Left lung (tissue), 10 donors: ENCODE measurements around the gene SLC25A48. TPM values are rescaled to one million over a fixed set of nuclear protein-coding genes. Genes with fewer than 3 reads are reported as not detected.

Source experiments
- ATAC-seq: fragments of 200-7000 bp; cut with Tn5 transposase; one replicate; pipeline ENCODE4 v1.9.1; 2020; ENCODE audit warnings: moderate library complexity
- DNase-seq, 4 donors: peaks; one replicate each; pipeline ENCODE4 v3.0.0-alpha.2; 2013 to 2020
- H3K27ac ChIP-seq, 2 donors: fragments of 200-600 bp; sonication (generic) in 1 of 2; one replicate each; pipeline versions ENCODE4 v1.5.0 to v1.8.0; 2020 to 2021
- H3K27me3 ChIP-seq, 2 donors: fragments of 200-600 bp; sonication (generic) in 1 of 2; one replicate each; pipeline versions ENCODE4 v1.5.0 to v1.8.0; 2020 to 2021
- H3K36me3 ChIP-seq, 2 donors: fragments of 200-600 bp; sonication (generic) in 1 of 2; one replicate each; pipeline versions ENCODE4 v1.5.0 to v1.8.0; 2020 to 2021
- H3K4me1 ChIP-seq, 2 donors: fragments of 200-600 bp; one replicate each; pipeline ENCODE4 v1.8.0; 2021
- H3K4me3 ChIP-seq, 2 donors: fragments of 200-600 bp; sonication (generic) in 1 of 2; one replicate each; pipeline versions ENCODE4 v1.5.0 to v1.8.0; 2020 to 2021; ENCODE audit warnings: mild to moderate bottlenecking in 1 of 2
- H3K9me3 ChIP-seq, 2 donors: fragments of 200-600 bp; sonication (generic) in 1 of 2; one replicate each; pipeline versions ENCODE4 v1.5.0 to v1.8.0; 2020 to 2021
- CTCF ChIP-seq, 2 donors: fragments of 200-600 bp; sonication (generic) in 1 of 2; IDR thresholded peaks; one replicate each; pipeline versions ENCODE4 v1.5.0 to v1.8.0; 2021; ENCODE audit warnings: antibody characterized with exemption in 2 of 2
- intact Hi-C, 2 donors: fragments of 100-400 bp; cut with DNase I; formaldehyde crosslinking; loops; one replicate each; pipeline versions ENCODE4 v1.11.2 to v1.14.2; 2022
- polyA plus RNA-seq, 6 donors: library from polyadenylated mRNA; unstranded; fragments of 120-200 nt; gene quantifications; one replicate each; pipeline ENCODE4 v1.2.1, GENCODE V29; 2013; ENCODE audit not compliant: insufficient read length in 6 of 6
- total RNA-seq, 2 donors: library from RNA; stranded (reverse); fragmentation: NEBNext Ultra II Directional; extraction: Animal tissue kit (Norgen Biotek cat#: 25700); gene quantifications; one replicate each; pipeline ENCODE4 v1.2.1, GENCODE V29; 2021
- donor health status: DM: no; HTN: yes; CAD: no.
- donor health status: DM: no; HTN: no; CAD: no.

The SLC25A48 gene
- total and polyA plus RNA-seq, 8 donors: 0.64 to 1.7 (median 1.0) TPM; not detected in 1

GRCh38 chr5:135822286-135822685 is 12.2 kb upstream of the SLC25A48 start:
- H3K4me1 ChIP-seq: no peaks in the 10 kb centered on the region
- no peaks in the 10 kb centered on the region for H3K9me3 ChIP-seq
- H3K27ac ChIP-seq: no peak overlapping the region
- DNase-seq (no peak), ATAC-seq (no peak)
- H3K4me3 ChIP-seq: no peak overlapping the region
- no peaks in the 10 kb centered on the region for H3K27me3 ChIP-seq
- intact Hi-C loops: no loop called here
- no peak for TF ChIP-seq CTCF (IDR thresholded peaks at IDR 0.05)
- H3K36me3 ChIP-seq: no peaks in the 10 kb centered on the region

- TF ChIP-seq CTCF (IDR thresholded peaks at IDR 0.05): no peak
- Histone ChIP-seq H3K4me1 (no peaks in the 10 kb centered on the region), H3K9me3 (no peaks in the 10 kb centered on the region), H3K36me3 (no peaks in the 10 kb centered on the region), H3K4me3 (no peak overlapping the region), H3K27ac (no peak overlapping the region), H3K27me3 (no peaks in the 10 kb centered on the region)
- intact Hi-C loops: no loop called here
- no peak for DNase-seq
- no peak for ATAC-seq
Observed at GRCh38 chr5:135822959-135823358, 11.5 kb upstream of the SLC25A48 start.

GRCh38 chr5:135823881-135824280 is 10.6 kb upstream of the SLC25A48 start:
- TF ChIP-seq CTCF (IDR thresholded peaks at IDR 0.05): no peak
- Histone ChIP-seq H3K27ac (no peak overlapping the region), H3K27me3 (no peaks in the 10 kb centered on the region), H3K36me3 (no peaks in the 10 kb centered on the region), H3K4me3 (no peak overlapping the region), H3K4me1 (no peaks in the 10 kb centered on the region), H3K9me3 (no peaks in the 10 kb centered on the region)
- no peak for DNase-seq
- intact Hi-C loops: no loop called here
- ATAC-seq: no peak

GRCh38 chr5:135824541-135825041 is 9.9 kb upstream of the SLC25A48 start:
- no peak for TF ChIP-seq CTCF (IDR thresholded peaks at IDR 0.05)
- intact Hi-C loops: loop anchor here in 1 of 2 donors (5.0 kb wide), 1 partner anchor 257 kb away; no protein-coding TSS in a partner anchor
- no peaks in the 10 kb centered on the region for H3K4me1 ChIP-seq
- no peak for ATAC-seq
- H3K36me3 ChIP-seq: no peaks in the 10 kb centered on the region
- DNase-seq: no peak
- H3K9me3 ChIP-seq: no peaks in the 10 kb centered on the region
- no peak overlapping the region for H3K27ac ChIP-seq
- no peak overlapping the region for H3K4me3 ChIP-seq
- H3K27me3 ChIP-seq: no peaks in the 10 kb centered on the region

GRCh38 chr5:135825373-135826220 is 8.9 kb upstream of the SLC25A48 start:
- Histone ChIP-seq H3K4me3 (no peak overlapping the region), H3K36me3 (no peaks in the 10 kb centered on the region), H3K9me3 (no peaks in the 10 kb centered on the region), H3K4me1 (no peaks in the 10 kb centered on the region), H3K27me3 (peaks cover 0 to 9% of the 10 kb centered on the region in 2 donors), H3K27ac (no peak overlapping the region)
- no peak for DNase-seq
- TF ChIP-seq CTCF (IDR thresholded peaks at IDR 0.05): no peak
- no peak for ATAC-seq
- intact Hi-C loops: loop anchor here in 1 of 2 donors (5.0 kb wide), 1 partner anchor 258 kb away; no protein-coding TSS in a partner anchor
